IPS-20b (cell line): ENCODE measurements around the gene TCF7L2.
"Not testable (repeated sequence)": the region's sequence is repeated elsewhere in the genome, so short reads cannot be mapped to it uniquely, and the experiment has no call there.

Experiments
- H3K27ac ChIP-seq: one replicate; pipeline ENCODE4 v1.5.1; 2013; ENCODE audit warnings: low read length
- H3K27me3 ChIP-seq: 2 replicates; pipeline ENCODE4 v1.6.1; 2013; ENCODE audit warnings: mild to moderate bottlenecking, low read length, inconsistent platforms; ENCODE audit not compliant: insufficient read depth
- H3K36me3 ChIP-seq: 2 replicates; pipeline ENCODE4 v1.6.1; 2013; ENCODE audit warnings: low read depth, mild to moderate bottlenecking, inconsistent platforms, low read length, moderate library complexity; ENCODE audit not compliant: insufficient read depth
- H3K4me1 ChIP-seq: 2 replicates; pipeline ENCODE4 v1.6.1; 2013; ENCODE audit warnings: mild to moderate bottlenecking, control low read depth, inconsistent platforms, low read length, moderate library complexity; ENCODE audit not compliant: insufficient read depth
- H3K4me3 ChIP-seq: 2 replicates; pipeline ENCODE4 v1.5.1; 2013; ENCODE audit warnings: mild to moderate bottlenecking, low read length, inconsistent platforms
- H3K9ac ChIP-seq: 2 replicates; pipeline ENCODE4 v1.6.1; 2013; ENCODE audit warnings: low read depth, mild to moderate bottlenecking, inconsistent platforms, low read length, moderate library complexity
- H3K9me3 ChIP-seq: 2 replicates; pipeline ENCODE4 v1.6.1; 2013; ENCODE audit warnings: mild to moderate bottlenecking, low read depth, low read length, inconsistent platforms; ENCODE audit not compliant: insufficient read depth

Gene TCF7L2

GRCh38 chr10:113063043-113063967 lies 113.3 kb downstream of the TCF7L2 start:
- H3K9me3 ChIP-seq: no peaks in the 10 kb centered on the region
- no peaks in the 10 kb centered on the region for H3K27me3 ChIP-seq
- peaks cover 58% of the 10 kb centered on the region for H3K4me1 ChIP-seq
- H3K4me3 ChIP-seq: no peak overlapping the region
- H3K36me3 ChIP-seq: peaks cover 18% of the 10 kb centered on the region
- H3K9ac ChIP-seq: no peak overlapping the region
- peak overlapping the region; percentile 7 for H3K27ac ChIP-seq

GRCh38 chr10:113064039-113064438 lies 114.0 kb downstream of the TCF7L2 start:
- H3K36me3 ChIP-seq: peaks cover 26% of the 10 kb centered on the region
- no peak overlapping the region for H3K4me3 ChIP-seq
- peaks cover 50% of the 10 kb centered on the region; the same call in 1 of the 2 replicates for H3K4me1 ChIP-seq
- H3K9me3 ChIP-seq: no peaks in the 10 kb centered on the region
- peak overlapping the region; percentile 7 for H3K27ac ChIP-seq
- H3K9ac ChIP-seq: no peak overlapping the region
- H3K27me3 ChIP-seq: no peaks in the 10 kb centered on the region

GRCh38 chr10:113066120-113066519 lies 116.1 kb downstream of the TCF7L2 start:
- H3K9ac ChIP-seq, H3K27me3 ChIP-seq, H3K27ac ChIP-seq, H3K9me3 ChIP-seq, H3K4me3 ChIP-seq: not testable (repeated sequence)
- Histone ChIP-seq H3K4me1 (peaks cover 29% of the 10 kb centered on the region; the same call in 1 of the 2 replicates), H3K36me3 (peaks cover 31% of the 10 kb centered on the region)

- Histone ChIP-seq H3K27me3 (no peaks in the 10 kb centered on the region), H3K4me3 (no peak overlapping the region), H3K9me3 (no peaks in the 10 kb centered on the region), H3K36me3 (peaks cover 29% of the 10 kb centered on the region), H3K9ac (no peak overlapping the region), H3K27ac (no peak overlapping the region), H3K4me1 (peaks cover 25% of the 10 kb centered on the region; the same call in 1 of the 2 replicates)
Observed at GRCh38 chr10:113066561-113067312, 116.7 kb downstream of the TCF7L2 start.

GRCh38 chr10:113067501-113067900 lies 117.5 kb downstream of the TCF7L2 start:
- Histone ChIP-seq H3K4me3 (no peak overlapping the region), H3K4me1 (peaks cover 17% of the 10 kb centered on the region; the same call in 1 of the 2 replicates), H3K9ac (no peak overlapping the region), H3K9me3 (no peaks in the 10 kb centered on the region), H3K27ac (no peak overlapping the region), H3K27me3 (no peaks in the 10 kb centered on the region), H3K36me3 (peaks cover 23% of the 10 kb centered on the region)

GRCh38 chr10:113068178-113068890 lies 118.3 kb downstream of the TCF7L2 start:
- Histone ChIP-seq H3K9me3 (no peaks in the 10 kb centered on the region), H3K27ac (no peak overlapping the region), H3K4me3 (no peak overlapping the region), H3K36me3 (peaks cover 23% of the 10 kb centered on the region), H3K9ac (no peak overlapping the region), H3K4me1 (peaks cover 9% of the 10 kb centered on the region; the same call in 1 of the 2 replicates), H3K27me3 (no peaks in the 10 kb centered on the region)

- H3K27me3 ChIP-seq: no peaks in the 10 kb centered on the region
- H3K4me1 ChIP-seq: peaks cover 10% of the 10 kb centered on the region; the same call in 1 of the 2 replicates
- H3K9ac ChIP-seq: no peak overlapping the region
- H3K9me3 ChIP-seq: no peaks in the 10 kb centered on the region
- no peak overlapping the region for H3K4me3 ChIP-seq
- H3K36me3 ChIP-seq: peaks cover 23% of the 10 kb centered on the region
- H3K27ac ChIP-seq: no peak overlapping the region
Observed at GRCh38 chr10:113069595-113069994, 119.5 kb downstream of the TCF7L2 start.

- H3K4me3 ChIP-seq: no peak overlapping the region
- no peaks in the 10 kb centered on the region for H3K9me3 ChIP-seq
- no peaks in the 10 kb centered on the region for H3K27me3 ChIP-seq
- H3K9ac ChIP-seq: no peak overlapping the region
- peaks cover 19% of the 10 kb centered on the region for H3K4me1 ChIP-seq
- peaks cover 23% of the 10 kb centered on the region for H3K36me3 ChIP-seq
- H3K27ac ChIP-seq: no peak overlapping the region
Observed at GRCh38 chr10:113071446-113071845, 121.4 kb downstream of the TCF7L2 start.

GRCh38 chr10:113073549-113074189 lies 123.6 kb downstream of the TCF7L2 start:
- Histone ChIP-seq H3K4me3 (no peak overlapping the region), H3K9me3 (no peaks in the 10 kb centered on the region), H3K4me1 (peaks cover 29% of the 10 kb centered on the region), H3K9ac (no peak overlapping the region), H3K27me3 (no peaks in the 10 kb centered on the region), H3K27ac (no peak overlapping the region), H3K36me3 (peaks cover 15% of the 10 kb centered on the region)

GRCh38 chr10:113076949-113077348 lies 126.9 kb downstream of the TCF7L2 start:
- Histone ChIP-seq H3K36me3 (peaks cover 6% of the 10 kb centered on the region; the same call in 1 of the 2 replicates), H3K9ac (no peak overlapping the region), H3K4me1 (peaks cover 43% of the 10 kb centered on the region), H3K27me3 (no peaks in the 10 kb centered on the region), H3K27ac (no peak overlapping the region), H3K4me3 (no peak overlapping the region), H3K9me3 (no peaks in the 10 kb centered on the region)
